GM18498 (cell line): ENCODE measurements around the gene ANXA6.

Source experiments
- ATAC-seq: cut with Tn5 transposase; IDR thresholded peaks from one replicate; pipeline ENCODE4 v1.9.1; 2021; ENCODE audit warnings: mild to moderate bottlenecking, moderate library complexity; ENCODE audit not compliant: unreplicated experiment

The ANXA6 gene

GRCh38 chr5:151085517-151086041 lies 72.0 kb downstream of the ANXA6 start:
- ATAC-seq, result no peak

DNA sequence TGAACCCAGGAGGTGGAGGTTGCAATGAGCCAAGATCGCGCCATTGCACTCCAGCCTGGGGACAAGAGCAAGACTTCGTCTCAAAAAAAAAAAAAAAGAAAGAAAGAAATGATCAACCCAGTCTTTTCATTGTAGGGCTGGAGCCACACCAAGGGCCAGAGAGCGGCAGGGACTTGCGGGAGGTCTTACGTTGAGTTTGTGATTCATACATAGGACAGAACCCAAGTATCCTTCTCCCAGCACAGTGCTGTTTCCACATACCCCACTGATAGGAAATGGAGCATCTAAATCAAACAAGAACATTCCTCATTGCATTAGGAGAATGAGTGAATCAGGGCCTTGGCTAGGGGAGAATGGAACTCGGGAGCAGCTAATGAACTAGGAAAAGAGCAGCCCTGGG lies 73.2 kb downstream of the ANXA6 start:
- ATAC-seq, result no peak

GRCh38 chr5:151083081-151083676 lies 74.4 kb downstream of the ANXA6 start:
- ATAC-seq, result no peak

GRCh38 chr5:151082282-151082902 lies 75.2 kb downstream of the ANXA6 start:
- no peak for ATAC-seq

DNA sequence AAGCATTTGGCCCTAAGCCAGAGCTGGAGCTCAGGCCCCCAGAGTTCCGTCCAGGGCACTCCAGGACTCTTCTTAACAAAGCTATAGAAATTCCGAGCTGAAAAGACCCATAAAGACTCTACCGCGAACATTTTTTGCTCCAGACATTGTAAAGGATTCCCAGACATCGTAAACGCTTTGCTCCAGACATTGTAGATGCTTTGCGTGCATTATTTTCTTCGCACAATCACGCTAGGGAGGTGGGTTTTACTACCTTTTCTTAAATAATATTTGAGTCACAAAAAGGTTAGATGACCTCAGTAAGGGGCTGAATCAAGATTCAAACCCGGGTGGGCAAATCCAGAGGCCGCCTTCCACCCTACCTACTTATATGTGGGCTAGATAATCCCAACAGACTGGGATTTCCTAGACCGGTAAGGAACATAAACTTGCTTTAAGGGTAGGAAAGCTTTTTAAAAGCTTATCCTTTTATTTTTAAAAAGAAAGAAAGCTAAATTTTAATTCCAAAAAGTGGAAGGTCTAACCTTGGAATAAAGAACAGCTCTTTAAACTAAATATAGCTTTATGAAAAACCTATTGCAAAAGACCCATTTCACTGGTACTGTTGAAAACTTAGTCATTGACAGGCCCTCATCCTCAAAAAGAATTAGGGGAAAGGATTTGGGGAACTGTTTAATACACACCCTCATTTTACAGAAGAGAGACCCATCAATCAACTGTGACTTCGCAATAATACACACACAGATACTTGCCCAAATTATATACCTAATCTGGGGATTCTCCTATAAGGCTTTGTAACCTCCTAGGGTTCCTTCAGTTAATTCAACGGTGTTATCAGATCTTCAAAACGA lies 75.9 kb downstream of the ANXA6 start:
- ATAC-seq, result no peak

DNA sequence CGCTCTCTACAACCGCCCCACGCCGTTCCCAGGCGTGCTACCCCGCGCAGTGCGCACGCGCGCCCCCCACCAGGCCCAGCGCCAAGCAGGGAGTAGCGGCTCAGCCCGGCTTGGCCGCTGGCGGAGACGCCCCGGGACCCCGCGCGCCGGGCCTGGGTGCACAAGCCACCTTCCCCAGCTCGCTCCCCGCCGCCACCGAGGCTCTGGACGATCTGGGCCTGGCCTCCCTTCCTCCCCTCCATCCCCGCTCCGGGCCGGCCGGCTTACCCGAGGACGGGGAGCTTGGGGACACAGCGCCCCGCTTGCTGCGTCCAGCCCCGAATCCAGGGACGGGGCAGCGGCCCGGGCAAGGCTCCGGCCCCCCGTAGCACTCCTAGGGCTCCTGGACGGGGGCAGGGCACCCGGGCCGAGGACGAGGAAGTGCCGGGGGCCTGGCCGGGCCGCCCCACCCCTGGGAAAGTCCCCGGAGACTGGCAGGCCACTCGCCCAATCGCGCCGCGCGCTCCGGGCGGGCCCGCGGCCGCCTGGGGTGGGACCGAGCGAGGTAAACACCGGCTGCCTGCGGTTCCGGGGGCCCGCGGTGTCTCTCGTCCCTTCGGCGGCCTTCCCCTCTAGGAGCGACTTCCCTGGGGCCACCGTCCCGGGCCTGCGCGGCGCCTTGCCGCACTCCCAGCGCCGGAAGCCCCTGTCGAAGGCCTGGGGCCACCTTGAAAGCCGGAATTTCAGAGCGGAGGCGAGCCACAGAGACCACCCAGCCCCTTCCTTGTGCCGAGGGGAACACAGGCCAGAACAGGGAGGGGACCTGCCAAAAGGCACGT lies 76.8 kb downstream of the ANXA6 start, which contains the start of gene TNIP1:
TNIP1 (minus strand) TSS at position 422 of the 818 bp plus-strand sequence. CDS start 15,939 bp downstream, outside the sequence.
- peak; percentile 84 for ATAC-seq

DNA sequence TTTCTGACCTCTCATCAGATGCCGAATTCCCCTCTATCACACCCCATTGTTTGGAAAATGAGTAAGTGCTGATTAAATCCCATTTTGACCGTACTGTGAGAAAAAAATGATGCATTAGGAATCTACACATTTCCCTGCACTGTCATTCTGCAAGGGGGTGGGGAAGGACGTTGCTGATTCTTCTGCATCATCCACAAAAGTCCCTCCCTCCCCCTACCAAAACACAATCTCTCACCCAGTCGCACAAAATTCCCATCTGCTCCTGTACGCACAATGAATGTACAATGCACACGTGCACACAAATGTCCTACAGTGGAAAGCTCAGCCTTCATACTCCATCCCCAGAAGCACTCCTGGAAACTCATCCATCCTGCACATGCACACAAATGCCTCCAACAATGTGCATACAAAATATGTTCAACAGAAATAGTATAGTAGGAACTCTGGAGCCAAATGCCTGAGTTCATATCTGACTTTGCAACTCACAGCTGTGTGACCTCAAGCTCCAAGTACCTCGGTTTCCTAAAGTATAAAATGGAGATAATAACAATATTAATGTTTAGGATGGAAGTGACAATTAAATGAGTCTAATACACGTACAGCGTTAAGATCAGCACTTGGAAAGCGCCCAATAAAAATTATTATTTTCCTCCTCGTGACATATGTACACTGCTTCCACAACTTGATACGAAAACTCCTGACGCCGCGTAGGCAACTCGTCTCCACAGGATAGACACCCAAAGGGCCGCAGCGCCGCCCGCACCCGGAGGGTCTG lies 77.6 kb downstream of the ANXA6 start:
- no peak for ATAC-seq

DNA sequence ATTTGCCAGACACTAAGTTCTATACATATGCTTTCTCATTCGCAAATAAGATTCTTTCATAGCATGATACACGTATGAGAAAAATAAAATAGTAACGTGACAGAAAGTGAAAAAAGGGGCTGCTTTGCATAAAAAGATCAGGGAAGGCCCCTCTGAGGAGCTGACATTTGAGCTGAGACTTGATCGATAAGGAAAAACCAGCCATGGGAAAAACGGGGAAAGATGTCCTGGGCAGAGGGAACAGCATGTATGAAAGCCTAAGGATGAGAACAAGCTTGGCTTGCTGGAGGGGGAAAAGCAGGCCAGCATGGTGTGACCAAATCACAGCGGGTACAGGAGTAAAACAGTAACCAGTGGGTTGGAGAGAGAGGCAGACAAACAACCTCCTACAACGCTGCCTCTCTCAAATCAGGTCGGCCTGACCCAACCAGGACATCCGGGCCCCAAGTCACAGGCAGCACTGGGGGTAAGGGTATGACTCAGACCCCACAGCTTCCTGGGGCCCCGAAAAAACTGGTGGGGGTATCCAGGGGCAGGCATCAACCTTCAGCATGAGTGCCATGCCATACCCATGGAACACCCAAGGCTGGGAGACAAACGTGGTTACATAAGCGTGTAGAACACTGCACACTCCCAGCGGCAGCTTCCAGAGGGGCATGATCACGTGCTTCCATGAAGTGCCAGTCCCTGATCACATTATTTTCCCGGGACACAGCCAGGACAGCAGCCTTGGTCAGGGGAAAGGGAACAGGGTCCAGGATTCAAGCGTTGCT lies 78.9 kb downstream of the ANXA6 start:
- peak; percentile 49 for ATAC-seq

DNA sequence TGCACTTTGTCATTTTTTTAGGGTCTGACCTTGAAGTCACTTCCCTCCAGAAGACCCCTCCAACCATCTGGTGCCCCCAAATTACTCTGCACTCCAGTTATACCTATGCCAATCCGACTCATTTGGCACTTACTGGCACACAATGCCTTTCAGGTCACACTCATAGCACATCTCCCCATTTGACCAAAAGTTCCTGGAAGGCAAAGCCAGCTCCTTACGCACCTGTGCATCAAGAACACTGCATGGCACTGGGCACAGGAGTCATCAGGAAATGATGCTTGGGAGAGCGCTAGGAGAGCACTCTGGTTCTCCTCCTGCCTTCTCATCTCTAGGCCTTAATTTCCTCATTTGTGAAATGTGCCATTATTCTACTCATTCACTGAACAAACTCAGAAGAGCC lies 79.6 kb downstream of the ANXA6 start:
- no peak for ATAC-seq

- no peak for ATAC-seq
Observed at GRCh38 chr5:151077419-151077818, 80.2 kb downstream of the ANXA6 start.

DNA sequence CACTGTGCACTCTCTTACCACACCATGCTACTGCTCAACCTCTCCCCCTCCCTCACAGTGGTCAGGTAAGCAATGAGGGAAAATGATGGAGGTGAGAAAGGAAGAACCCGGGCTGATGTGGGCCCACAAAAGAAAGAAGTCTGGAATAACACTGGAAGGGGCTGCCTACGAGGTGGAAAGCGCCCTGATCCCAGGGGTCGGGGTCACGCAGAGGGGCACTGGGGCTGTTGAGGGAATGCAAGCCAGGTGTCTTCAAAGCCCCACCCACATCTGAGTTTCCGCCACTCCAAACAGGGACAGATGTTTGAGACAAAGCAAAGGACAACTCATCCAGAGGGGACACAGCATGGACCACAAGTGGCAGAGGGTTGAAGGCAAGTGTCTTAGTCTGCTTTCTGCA lies 81.0 kb downstream of the ANXA6 start:
- no peak for ATAC-seq

DNA sequence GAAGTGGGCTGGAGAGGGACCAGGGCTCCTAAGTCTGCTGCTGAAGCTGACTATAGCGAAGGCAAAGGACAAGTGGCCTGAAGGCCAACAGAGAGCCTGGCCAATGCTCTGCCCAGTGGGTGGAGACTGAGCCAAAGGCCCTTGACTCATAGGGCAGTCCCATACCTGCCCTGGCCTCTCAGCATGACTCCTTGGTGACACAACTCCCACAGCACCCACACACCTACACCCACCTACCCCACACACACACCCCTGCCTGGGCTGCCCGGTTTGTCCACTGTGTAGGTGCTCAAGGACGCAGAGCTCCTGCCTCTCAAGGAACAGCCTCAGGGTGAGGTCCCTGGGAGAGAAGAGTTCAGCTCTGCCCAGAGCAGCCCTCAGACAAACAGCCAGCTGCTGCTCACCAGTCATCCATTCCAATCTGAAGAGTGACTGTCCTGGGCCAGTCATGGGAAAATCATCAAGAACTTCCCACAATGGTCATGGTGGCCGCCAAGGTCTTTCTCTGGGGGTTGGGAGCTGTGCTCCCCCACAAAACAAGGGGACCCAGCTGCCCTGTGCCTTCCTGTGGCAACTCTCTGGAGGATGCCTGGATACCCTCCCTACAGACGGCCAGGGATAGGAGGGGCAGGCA lies 81.8 kb downstream of the ANXA6 start:
- no peak for ATAC-seq

- ATAC-seq, result no peak
Observed at GRCh38 chr5:151074557-151074956, 83.0 kb downstream of the ANXA6 start.

DNA sequence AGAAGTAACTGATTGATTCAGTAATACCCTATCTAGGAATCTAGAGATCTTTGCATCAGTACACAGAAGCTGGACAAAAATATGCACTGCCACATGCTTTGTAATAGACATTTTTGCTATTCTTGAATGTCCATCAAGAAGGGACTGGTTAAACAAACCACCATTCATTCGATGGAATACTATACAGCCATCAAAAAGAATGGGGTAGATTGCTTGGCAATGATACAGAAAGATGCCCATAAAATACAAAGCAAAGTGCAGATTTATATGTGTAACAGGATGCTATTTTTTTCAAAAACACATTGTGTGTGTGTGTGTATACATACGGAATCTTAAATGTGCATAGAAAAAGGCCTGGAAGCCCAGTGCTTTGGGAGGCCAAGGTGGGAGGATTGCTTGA lies 84.3 kb downstream of the ANXA6 start:
- ATAC-seq, result no peak

DNA sequence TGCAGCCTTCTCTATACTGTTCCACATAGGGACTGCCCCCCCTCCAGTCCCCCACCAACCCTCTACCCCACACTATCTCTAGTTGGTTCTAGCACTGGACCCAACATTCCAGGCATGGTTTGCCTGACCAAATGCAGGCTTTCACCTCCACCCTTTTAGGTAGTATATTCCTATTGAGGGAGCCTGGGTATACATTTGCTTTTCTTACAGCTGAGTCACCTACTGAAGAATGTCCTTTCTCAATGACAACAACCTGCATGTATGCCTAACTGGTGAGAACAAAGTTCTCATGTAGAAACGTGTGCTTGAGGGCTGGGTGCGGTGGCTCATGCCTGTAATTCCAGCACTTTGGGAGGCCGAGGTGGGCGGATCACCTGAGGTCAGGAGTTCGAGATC lies 85.0 kb downstream of the ANXA6 start:
- no peak for ATAC-seq

- ATAC-seq, result no peak
Observed at GRCh38 chr5:151071848-151072629, 85.5 kb downstream of the ANXA6 start.

DNA sequence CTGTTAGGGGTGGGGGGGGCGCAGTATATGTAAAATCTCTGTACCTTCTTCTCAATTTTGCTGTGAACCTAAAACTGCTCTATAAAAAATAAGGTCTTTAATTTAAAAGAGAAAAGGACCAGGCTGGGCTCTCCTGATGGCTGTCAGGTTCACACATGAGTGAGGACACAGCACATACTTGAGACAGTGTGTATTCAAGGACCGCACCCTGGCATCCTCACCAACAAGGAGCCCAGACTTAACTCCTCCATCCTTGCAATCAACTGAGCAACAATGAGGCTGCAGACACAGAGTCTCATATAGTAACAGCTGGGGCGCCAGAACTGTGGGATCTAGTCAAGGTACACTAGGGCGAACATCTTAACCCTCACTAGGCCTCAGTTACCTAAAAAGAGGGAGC lies 86.6 kb downstream of the ANXA6 start:
- no peak for ATAC-seq

GRCh38 chr5:151070449-151070848 lies 87.1 kb downstream of the ANXA6 start:
- ATAC-seq, result no peak
